Hepatocyte (in vitro differentiated cells): Measurements from ENCODE around the gene TOMM70. TPM values are rescaled to one million over a fixed set of nuclear protein-coding genes. Genes with fewer than 3 reads are reported as not detected.
A peak's percentile ranks its signal among the peaks of the same experiment; 100 is the strongest.

ENCODE experiments used
- DNase-seq: peaks from one replicate; pipeline ENCODE4 v3.0.0-alpha.2; 2016; ENCODE audit warnings: low spot score
- H2AFZ ChIP-seq: fragments of 200-600 bp; sonication (generic); 2 replicates; pipeline ENCODE4 v1.6.0; 2016; ENCODE audit warnings: antibody characterized with exemption, mild to moderate bottlenecking
- H3K27ac ChIP-seq: fragments of 200-600 bp; sonication (generic); 2 replicates; pipeline ENCODE4 v1.5.1; 2016; ENCODE audit warnings: mild to moderate bottlenecking
- H3K27me3 ChIP-seq: fragments of 200-600 bp; sonication (generic); 2 replicates; pipeline ENCODE4 v1.6.1; 2016
- H3K36me3 ChIP-seq: fragments of 200-600 bp; sonication (generic); replicated peaks from 2 replicates; pipeline ENCODE4 v1.5.1; 2016; ENCODE audit warnings: low read depth; ENCODE audit not compliant: insufficient read depth
- H3K4me1 ChIP-seq: fragments of 200-600 bp; sonication (generic); 2 replicates; pipeline ENCODE4 v1.5.1; 2016; ENCODE audit warnings: mild to moderate bottlenecking, moderate library complexity; ENCODE audit not compliant: insufficient read depth
- H3K4me2 ChIP-seq: fragments of 200-600 bp; sonication (generic); 2 replicates; pipeline ENCODE4 v1.6.0; 2016
- H3K4me3 ChIP-seq: fragments of 200-600 bp; sonication (generic); 2 replicates; pipeline ENCODE4 v1.5.1; 2016; ENCODE audit warnings: mild to moderate bottlenecking
- H3K79me2 ChIP-seq: fragments of 200-600 bp; sonication (generic); 2 replicates; pipeline ENCODE4 v1.6.0; 2017; ENCODE audit warnings: mild to moderate bottlenecking
- H3K9me2 ChIP-seq: fragments of 200-600 bp; sonication (generic); replicated peaks from 2 replicates; pipeline ENCODE4 v1.6.0; 2017; ENCODE audit warnings: mild to moderate bottlenecking; ENCODE audit not compliant: insufficient read depth
- H3K9me3 ChIP-seq: fragments of 200-600 bp; sonication (generic); 2 replicates; pipeline ENCODE4 v1.5.1; 2016; ENCODE audit warnings: low read depth, mild to moderate bottlenecking
- H4K20me1 ChIP-seq: fragments of 200-600 bp; sonication (generic); 2 replicates; pipeline ENCODE4 v1.6.0; 2016; ENCODE audit warnings: mild to moderate bottlenecking; ENCODE audit not compliant: insufficient read depth, poor library complexity, severe bottlenecking
- CTCF ChIP-seq: fragments of 200-600 bp; sonication (generic); IDR thresholded peaks from 2 replicates; pipeline ENCODE4 v1.5.1; 2016; ENCODE audit warnings: antibody characterized with exemption, mild to moderate bottlenecking; ENCODE audit not compliant: poor library complexity
- EZH2 ChIP-seq: fragments of 200-600 bp; sonication (generic); IDR thresholded peaks from 2 replicates; pipeline ENCODE4 v1.6.1; 2016; ENCODE audit warnings: antibody characterized with exemption, mild to moderate bottlenecking, borderline replicate concordance
- EZH2phosphoT487 ChIP-seq: fragments of 200-600 bp; sonication (generic); IDR thresholded peaks from one replicate; pipeline ENCODE4 v1.6.1; 2018; ENCODE audit warnings: antibody characterized with exemption, mild to moderate bottlenecking, low read depth, moderate library complexity; ENCODE audit not compliant: unreplicated experiment, severe bottlenecking
- WGBS: methylation state at CpG from one replicate; pipeline ENCODE4 v1.1.6; 2016; ENCODE audit warnings: low lambda C conversion rate; ENCODE audit errors: missing lambda C conversion rate; 5-methylcytosine and 5-hydroxymethylcytosine counted together
- polyA plus RNA-seq: library from polyadenylated mRNA; unstranded; fragments of >200 nt; fragmentation: Nextera tagmentation; extraction: Ambion mirVana; gene quantifications from 2 replicates; pipeline ENCODE4 v1.2.1, GENCODE V29; 2016
- total RNA-seq: library from RNA; depleted of rRNA; stranded (reverse); fragments of >200 nt; gene quantifications from 2 replicates; pipeline ENCODE4 v1.2.3, GENCODE V29; 2014

The TOMM70 gene
- total and polyA plus RNA-seq, 2 experiments from 2014 or later = 23.2 to 75.7 TPM

- WGBS = 63% methylated on average over 3 of the region's 3 CpGs
- no peak for DNase-seq
- H4K20me1 ChIP-seq = no peaks in the 10 kb centered on the region
- H3K4me3 ChIP-seq = no peak overlapping the region
- no peaks in the 10 kb centered on the region for H3K9me2 ChIP-seq
- no peak overlapping the region for H2AFZ ChIP-seq
- no peak overlapping the region for H3K4me2 ChIP-seq
- H3K27me3 ChIP-seq = no peaks in the 10 kb centered on the region
- TF ChIP-seq EZH2phosphoT487 (no peak), EZH2 (no peak), CTCF (no peak)
- H3K4me1 ChIP-seq = peaks cover 6% of the 10 kb centered on the region
- H3K79me2 ChIP-seq = no peaks in the 10 kb centered on the region
- no peaks in the 10 kb centered on the region for H3K9me3 ChIP-seq
- peak overlapping the region; percentile 22 for H3K27ac ChIP-seq
- no peaks in the 10 kb centered on the region for H3K36me3 ChIP-seq
Observed at GRCh38 chr3:100437721-100438622, 37.1 kb upstream of the TOMM70 start.

GRCh38 chr3:100436951-100437350 is 36.1 kb upstream of the TOMM70 start:
- Histone ChIP-seq H3K79me2 (no peaks in the 10 kb centered on the region), H3K27ac (no peak overlapping the region), H3K4me2 (no peak overlapping the region), H3K4me3 (no peak overlapping the region), H3K9me2 (no peaks in the 10 kb centered on the region), H3K27me3 (no peaks in the 10 kb centered on the region), H4K20me1 (no peaks in the 10 kb centered on the region), H2AFZ (no peak overlapping the region), H3K4me1 (peaks cover 6% of the 10 kb centered on the region), H3K9me3 (no peaks in the 10 kb centered on the region), H3K36me3 (no peaks in the 10 kb centered on the region)
- TF ChIP-seq CTCF (no peak), EZH2phosphoT487 (no peak), EZH2 (no peak)
- no peak for DNase-seq
- WGBS = 92% methylated on average over 2 of the region's 2 CpGs

- H3K27ac ChIP-seq = no peak overlapping the region
- no peak for TF ChIP-seq CTCF
- no peak for TF ChIP-seq EZH2
- no peak for TF ChIP-seq EZH2phosphoT487
- H3K4me1 ChIP-seq = peaks cover 22% of the 10 kb centered on the region
- no peaks in the 10 kb centered on the region for H3K9me2 ChIP-seq
- H3K36me3 ChIP-seq = no peaks in the 10 kb centered on the region
- no peak for DNase-seq
- H3K79me2 ChIP-seq = no peaks in the 10 kb centered on the region
- H4K20me1 ChIP-seq = no peaks in the 10 kb centered on the region
- H2AFZ ChIP-seq = no peak overlapping the region
- no peaks in the 10 kb centered on the region for H3K9me3 ChIP-seq
- no peaks in the 10 kb centered on the region for H3K27me3 ChIP-seq
- H3K4me3 ChIP-seq = no peak overlapping the region
- WGBS = 72% methylated on average over 2 of the region's 2 CpGs
- no peak overlapping the region for H3K4me2 ChIP-seq
Observed at GRCh38 chr3:100429187-100429716, 28.4 kb upstream of the TOMM70 start.
